ENCODE measurements around the gene TACR2.

TACR2 gene

DNA sequence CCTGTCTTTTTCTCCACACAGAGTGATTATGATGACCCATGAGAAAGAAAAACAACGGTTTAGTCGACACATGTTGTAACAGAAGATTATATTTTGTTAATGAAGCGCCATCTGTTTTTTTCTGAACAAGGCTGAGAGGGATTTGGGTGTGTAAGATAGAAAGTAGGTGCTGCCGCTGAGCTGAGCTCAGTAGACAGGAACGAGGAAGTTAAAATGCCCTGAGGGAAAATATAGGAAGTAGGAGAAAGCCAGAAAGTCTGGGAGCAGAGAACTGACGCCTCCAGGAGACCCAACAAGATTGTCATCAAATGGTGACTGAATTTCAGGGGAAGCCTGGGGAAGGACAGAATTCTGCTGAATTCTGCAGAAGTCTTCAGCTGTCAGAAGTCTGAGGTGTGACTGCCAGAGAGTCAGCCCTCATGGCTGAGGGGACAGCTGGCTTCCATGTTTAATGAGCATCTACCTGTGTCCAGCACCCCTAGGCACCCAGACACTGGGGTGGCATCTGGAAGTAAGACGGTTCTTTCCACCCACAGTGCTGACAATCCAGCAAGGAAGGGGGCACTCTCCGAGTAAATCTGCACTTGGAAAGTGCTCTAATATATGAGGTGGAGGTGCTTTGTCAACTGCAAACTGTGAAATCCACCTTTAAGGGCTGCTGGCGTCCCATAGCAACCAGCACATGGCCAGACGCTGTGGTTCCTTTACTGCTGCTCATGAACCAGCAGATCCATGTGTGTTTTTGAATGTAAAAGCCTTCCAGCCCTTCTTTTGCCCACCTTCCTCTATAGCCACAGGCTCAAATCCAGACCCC lies 22.0 kb upstream of the TACR2 start:
- no peak overlapping the region for H3K4me3 ChIP-seq (ENCODE audit: low read depth, low read length)
- TF ChIP-seq, protein P1, sequence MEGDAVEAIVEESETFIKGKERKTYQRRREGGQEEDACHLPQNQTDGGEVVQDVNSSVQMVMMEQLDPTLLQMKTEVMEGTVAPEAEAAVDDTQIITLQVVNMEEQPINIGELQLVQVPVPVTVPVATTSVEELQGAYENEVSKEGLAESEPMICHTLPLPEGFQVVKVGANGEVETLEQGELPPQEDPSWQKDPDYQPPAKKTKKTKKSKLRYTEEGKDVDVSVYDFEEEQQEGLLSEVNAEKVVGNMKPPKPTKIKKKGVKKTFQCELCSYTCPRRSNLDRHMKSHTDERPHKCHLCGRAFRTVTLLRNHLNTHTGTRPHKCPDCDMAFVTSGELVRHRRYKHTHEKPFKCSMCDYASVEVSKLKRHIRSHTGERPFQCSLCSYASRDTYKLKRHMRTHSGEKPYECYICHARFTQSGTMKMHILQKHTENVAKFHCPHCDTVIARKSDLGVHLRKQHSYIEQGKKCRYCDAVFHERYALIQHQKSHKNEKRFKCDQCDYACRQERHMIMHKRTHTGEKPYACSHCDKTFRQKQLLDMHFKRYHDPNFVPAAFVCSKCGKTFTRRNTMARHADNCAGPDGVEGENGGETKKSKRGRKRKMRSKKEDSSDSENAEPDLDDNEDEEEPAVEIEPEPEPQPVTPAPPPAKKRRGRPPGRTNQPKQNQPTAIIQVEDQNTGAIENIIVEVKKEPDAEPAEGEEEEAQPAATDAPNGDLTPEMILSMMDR (IDR thresholded peaks at IDR 0.05; ENCODE audit: borderline replicate concordance, insufficient read depth, low read depth, low read length): no peak

DNA sequence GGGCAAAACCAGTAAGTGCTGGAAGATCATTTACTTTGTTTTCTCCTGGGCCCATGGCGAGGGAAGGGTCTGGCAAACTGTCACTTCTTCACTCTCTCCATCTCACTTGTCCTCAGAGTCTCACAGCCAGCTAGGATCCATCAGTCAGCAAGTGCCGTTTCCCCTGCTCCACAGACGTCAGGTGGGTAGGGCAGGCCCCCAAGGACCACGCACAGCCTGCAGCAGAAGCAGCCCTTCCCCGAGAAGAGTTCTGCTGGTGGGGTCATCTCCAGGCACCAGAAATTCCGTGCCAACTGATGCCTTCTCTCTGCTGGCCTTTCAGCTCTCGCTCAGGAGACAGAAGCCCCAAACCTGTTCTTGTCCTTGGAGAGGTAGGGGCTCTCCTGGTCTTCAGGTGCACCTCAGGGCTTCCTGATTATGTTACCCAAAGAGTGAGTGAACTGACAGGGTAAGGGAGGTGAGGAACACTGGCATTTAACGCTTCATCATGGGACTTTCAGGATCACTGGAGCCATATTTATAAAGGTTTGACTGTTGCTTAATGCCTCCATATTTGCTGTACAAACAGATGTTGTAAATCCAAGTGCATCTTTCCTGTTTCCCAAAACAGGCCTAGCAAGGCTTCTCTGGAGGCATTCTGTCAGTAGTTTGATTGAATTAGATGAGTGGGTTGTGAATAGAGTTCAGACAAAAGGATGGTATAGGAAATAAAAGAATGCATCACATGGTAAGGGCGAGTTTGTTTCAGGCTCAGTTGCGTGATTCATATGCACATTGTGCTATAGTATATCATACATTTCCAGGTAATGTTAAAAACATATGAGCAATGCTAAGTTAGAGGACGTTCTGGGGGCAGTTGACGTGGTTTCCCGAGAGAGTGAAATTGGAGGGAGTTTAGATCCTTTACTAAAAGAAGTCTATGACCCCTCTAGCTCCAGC lies 20.9 kb upstream of the TACR2 start:
- TF ChIP-seq, protein P1 (IDR thresholded peaks at IDR 0.05; ENCODE audit: borderline replicate concordance, insufficient read depth, low read depth, low read length): no peak

DNA sequence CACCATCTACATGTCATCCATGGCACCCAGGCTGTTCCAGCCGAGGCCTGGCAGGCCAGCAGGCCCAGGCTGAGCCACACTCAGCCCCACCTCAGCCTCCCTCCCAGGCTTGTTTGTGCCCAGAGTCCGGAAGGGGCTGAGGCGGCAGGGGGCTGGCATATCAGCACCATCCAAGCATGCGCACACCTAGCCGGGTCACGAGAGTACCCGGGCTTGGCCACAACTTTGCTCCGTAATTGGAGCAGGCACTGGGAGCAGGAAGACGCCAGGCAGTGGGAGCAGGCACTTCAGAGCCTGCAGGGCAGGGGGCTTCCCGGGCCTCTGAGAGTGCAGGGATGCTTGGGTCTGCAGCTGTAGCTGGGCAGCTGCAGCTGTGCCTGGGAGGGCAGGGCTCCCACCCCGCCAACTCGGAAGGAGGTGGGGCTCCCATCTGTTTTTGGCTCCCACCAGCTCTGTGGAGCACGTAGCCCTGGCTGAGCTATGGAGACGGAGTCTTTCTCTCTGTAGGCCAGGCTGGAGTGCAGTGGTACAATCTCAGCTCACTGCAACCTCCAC lies 19.3 kb upstream of the TACR2 start:
- TF ChIP-seq, protein P1 (IDR thresholded peaks at IDR 0.05; ENCODE audit: borderline replicate concordance, insufficient read depth, low read depth, low read length): no peak
- H3K4me3 ChIP-seq (ENCODE audit: low read depth, low read length): no peak overlapping the region

More for the DNA sequence above, 20.9 kb upstream of the TACR2 start:
- no peak overlapping the region for H3K4me3 ChIP-seq (ENCODE audit: low read depth, low read length)

DNA sequence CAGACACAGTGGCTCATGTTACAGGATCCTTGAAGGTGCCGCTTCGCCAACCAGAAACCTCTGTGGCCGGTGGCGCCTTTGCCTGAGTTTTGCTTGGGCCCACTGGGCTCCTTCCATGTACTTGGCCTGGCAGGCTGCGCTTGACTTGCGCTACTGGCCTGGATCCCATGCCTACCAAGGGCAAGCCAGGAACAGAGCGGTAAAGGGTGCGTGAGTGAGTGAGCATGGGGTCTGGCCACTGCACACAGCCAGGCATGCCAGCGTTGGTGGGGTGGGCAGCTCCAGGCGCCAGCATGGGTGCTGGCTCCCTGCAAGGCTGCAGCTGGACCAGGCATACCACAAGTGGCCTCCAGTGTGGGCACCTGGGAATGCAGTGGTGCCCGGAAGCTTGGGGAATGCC lies 18.2 kb upstream of the TACR2 start:
- TF ChIP-seq, protein P1 (IDR thresholded peaks at IDR 0.05; ENCODE audit: borderline replicate concordance, insufficient read depth, low read depth, low read length): no peak
- H3K4me3 ChIP-seq (ENCODE audit: low read depth, low read length): no peak overlapping the region

DNA sequence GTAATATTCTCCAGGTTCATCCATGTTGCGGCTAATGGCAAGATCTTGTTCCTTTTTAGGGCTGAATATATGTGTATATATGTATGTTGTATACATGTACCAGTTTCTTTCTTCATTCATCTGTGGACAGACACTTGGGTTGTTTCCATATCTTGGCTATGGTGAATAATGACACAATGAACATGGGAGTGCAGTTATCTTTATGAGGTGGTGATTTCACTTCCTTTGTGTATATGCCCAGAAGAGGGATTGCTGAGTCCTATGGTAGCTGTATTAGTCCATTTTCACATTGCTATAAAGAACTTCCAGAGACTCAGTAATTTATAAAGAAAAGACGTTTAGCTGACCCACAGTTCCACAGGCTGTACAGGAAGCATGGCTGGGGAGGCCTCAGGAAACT lies 17.5 kb upstream of the TACR2 start:
- no peak overlapping the region for H3K4me3 ChIP-seq (ENCODE audit: low read depth, low read length)
- TF ChIP-seq, protein P1 (IDR thresholded peaks at IDR 0.05; ENCODE audit: borderline replicate concordance, insufficient read depth, low read depth, low read length): no peak

DNA sequence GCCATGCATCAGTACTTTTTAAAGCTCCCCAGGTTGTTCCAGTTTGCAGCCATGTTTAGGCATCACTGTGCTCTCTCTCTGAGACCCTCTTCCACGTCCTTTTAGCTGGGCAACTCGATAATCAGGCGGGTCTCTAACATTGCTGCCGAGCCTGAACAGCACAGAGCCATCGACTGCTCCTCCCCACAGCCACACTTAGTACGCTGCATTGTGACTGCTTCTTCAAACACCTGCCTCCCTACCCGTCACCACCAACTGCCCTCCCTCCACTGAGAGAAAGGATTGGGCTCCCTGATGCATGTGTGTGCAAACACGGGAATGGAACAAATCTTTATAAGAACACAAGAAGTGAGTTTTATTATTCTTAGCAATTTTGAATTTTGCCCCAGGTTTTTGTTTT lies 11.4 kb upstream of the TACR2 start:
- TF ChIP-seq, protein P1 (IDR thresholded peaks at IDR 0.05; ENCODE audit: borderline replicate concordance, insufficient read depth, low read depth, low read length): no peak
- no peak overlapping the region for H3K4me3 ChIP-seq (ENCODE audit: low read depth, low read length)
